Activated T-cell treated with anti-CD3 and anti-CD28 coated beads, Interleukin-2, amount 50 U/mL, for 72 hours (primary cell): ENCODE data around the gene CALML6. TPM values are rescaled to one million over a fixed set of nuclear protein-coding genes. Genes with fewer than 3 reads are reported as not detected.

Experiments
- ATAC-seq, 2 donors: fragments of 150-1000 bp; cut with Tn5 transposase; replicated peaks in 1 of 2; 2 replicates each; pipeline ENCODE4 v1.10.0; 2021; ENCODE audit warnings: moderate library complexity in 2 of 2, mild to moderate bottlenecking in 1 of 2
- DNase-seq, 2 donors: peaks; one replicate each; pipeline ENCODE4 v3.0.0; 2021 to 2022; ENCODE audit warnings: mixed read lengths in 1 of 2
- H3K27ac Mint-ChIP-seq: one replicate; pipeline ENCODE4 v1.8.0; 2022; ENCODE audit warnings: mild to moderate bottlenecking, moderate library complexity, mixed read lengths
- H3K27me3 Mint-ChIP-seq: one replicate; pipeline ENCODE4 v1.8.0; 2022; ENCODE audit warnings: low read depth, mixed read lengths
- H3K36me3 Mint-ChIP-seq, 2 donors: one replicate each; pipeline ENCODE4 v1.8.0; 2022; ENCODE audit warnings: mixed read lengths in 2 of 2, mild to moderate bottlenecking in 1 of 2; ENCODE audit not compliant: insufficient read depth in 2 of 2
- H3K4me1 Mint-ChIP-seq: one replicate; pipeline ENCODE4 v1.8.0; 2022; ENCODE audit warnings: low read depth, mixed read lengths
- H3K4me3 Mint-ChIP-seq, 2 donors: one replicate each; pipeline ENCODE4 v1.8.0; 2022; ENCODE audit warnings: mild to moderate bottlenecking in 2 of 2, mixed read lengths in 2 of 2, moderate library complexity in 2 of 2
- H3K9me3 Mint-ChIP-seq, 2 donors: one replicate each; pipeline ENCODE4 v1.8.0; 2022; ENCODE audit warnings: mixed read lengths in 2 of 2
- total RNA-seq, 2 donors: library from RNA; stranded (reverse); gene quantifications; one replicate each; pipeline ENCODE4 v1.2.3, GENCODE V29; 2022

Gene CALML6
- total RNA-seq, 2 donors from 2014 or later: 1.8 TPM

- Mint-ChIP-seq H3K27me3 (no peaks in the 10 kb centered on the region), H3K36me3 (peaks cover 0 to 5% of the 10 kb centered on the region in 2 donors), H3K4me1 (peaks cover 43% of the 10 kb centered on the region), H3K27ac (no peak overlapping the region), H3K4me3 (no peak overlapping the region), H3K9me3 (no peaks in the 10 kb centered on the region)
- ATAC-seq: no peak
- no peak for DNase-seq
Measured at GRCh38 chr1:1895060-1895418, 20.0 kb upstream of the CALML6 start.

- Mint-ChIP-seq H3K27ac (no peak overlapping the region), H3K4me3 (no peak overlapping the region), H3K27me3 (no peaks in the 10 kb centered on the region), H3K9me3 (no peaks in the 10 kb centered on the region), H3K36me3 (peaks cover 0 to 5% of the 10 kb centered on the region in 2 donors), H3K4me1 (peaks cover 43% of the 10 kb centered on the region)
- DNase-seq (no peak), ATAC-seq (no peak)
Measured at GRCh38 chr1:1895456-1896336, 19.4 kb upstream of the CALML6 start.

- no peak overlapping the region for H3K4me3 Mint-ChIP-seq
- DNase-seq (no peak), ATAC-seq (no peak)
- H3K4me1 Mint-ChIP-seq: peaks cover 32% of the 10 kb centered on the region
- no peaks in the 10 kb centered on the region for H3K9me3 Mint-ChIP-seq
- H3K27ac Mint-ChIP-seq: no peak overlapping the region
- H3K36me3 Mint-ChIP-seq: no peaks in the 10 kb centered on the region
- no peaks in the 10 kb centered on the region for H3K27me3 Mint-ChIP-seq
Measured at GRCh38 chr1:1898246-1898933, 16.7 kb upstream of the CALML6 start.

- Mint-ChIP-seq H3K27me3 (no peaks in the 10 kb centered on the region), H3K36me3 (no peaks in the 10 kb centered on the region), H3K9me3 (no peaks in the 10 kb centered on the region), H3K4me3 (no peak overlapping the region), H3K27ac (no peak overlapping the region), H3K4me1 (peaks cover 27% of the 10 kb centered on the region)
- ATAC-seq (peak; percentile 48 to 52), DNase-seq (peak in 1 of 2 donors; percentile 43)
Measured at GRCh38 chr1:1899266-1899966, 15.6 kb upstream of the CALML6 start.

GRCh38 chr1:1899967-1900327 lies 15.1 kb upstream of the CALML6 start:
- Mint-ChIP-seq H3K27ac (no peak overlapping the region), H3K36me3 (no peaks in the 10 kb centered on the region), H3K4me1 (peaks cover 21% of the 10 kb centered on the region), H3K9me3 (no peaks in the 10 kb centered on the region), H3K27me3 (no peaks in the 10 kb centered on the region), H3K4me3 (no peak overlapping the region)
- DNase-seq (no peak), ATAC-seq (no peak)

GRCh38 chr1:1900883-1901640 lies 14.0 kb upstream of the CALML6 start:
- Mint-ChIP-seq H3K36me3 (no peaks in the 10 kb centered on the region), H3K4me1 (peaks cover 20% of the 10 kb centered on the region), H3K27me3 (no peaks in the 10 kb centered on the region), H3K27ac (no peak overlapping the region), H3K4me3 (no peak overlapping the region), H3K9me3 (no peaks in the 10 kb centered on the region)
- ATAC-seq (no peak), DNase-seq (no peak)

- ATAC-seq: no peak
- no peaks in the 10 kb centered on the region for H3K27me3 Mint-ChIP-seq
- no peaks in the 10 kb centered on the region for H3K36me3 Mint-ChIP-seq
- H3K9me3 Mint-ChIP-seq: no peaks in the 10 kb centered on the region
- H3K4me3 Mint-ChIP-seq: no peak overlapping the region
- no peak for DNase-seq
- H3K27ac Mint-ChIP-seq: no peak overlapping the region
- peaks cover 26% of the 10 kb centered on the region for H3K4me1 Mint-ChIP-seq
Measured at GRCh38 chr1:1901641-1902294, 13.3 kb upstream of the CALML6 start.

GRCh38 chr1:1903224-1903623 lies 11.8 kb upstream of the CALML6 start:
- no peak for DNase-seq
- Mint-ChIP-seq H3K4me3 (no peak overlapping the region), H3K27ac (no peak overlapping the region), H3K4me1 (peaks cover 23% of the 10 kb centered on the region), H3K9me3 (no peaks in the 10 kb centered on the region), H3K36me3 (no peaks in the 10 kb centered on the region), H3K27me3 (no peaks in the 10 kb centered on the region)
- ATAC-seq: no peak

- no peak overlapping the region for H3K27ac Mint-ChIP-seq
- peak; percentile 37 to 42 for ATAC-seq
- peak; percentile 79 to 81 for DNase-seq
- H3K4me1 Mint-ChIP-seq: peaks cover 23% of the 10 kb centered on the region
- H3K27me3 Mint-ChIP-seq: no peaks in the 10 kb centered on the region
- H3K9me3 Mint-ChIP-seq: no peaks in the 10 kb centered on the region
- H3K4me3 Mint-ChIP-seq: peak overlapping the region in 1 of 2 donors; percentile 29
- H3K36me3 Mint-ChIP-seq: no peaks in the 10 kb centered on the region
Measured at GRCh38 chr1:1906185-1907097, 8.6 kb upstream of the CALML6 start.

- ATAC-seq: no peak
- no peak for DNase-seq
- H3K4me3 Mint-ChIP-seq: peak overlapping the region in 1 of 2 donors; percentile 75
- no peak overlapping the region for H3K27ac Mint-ChIP-seq
- no peaks in the 10 kb centered on the region for H3K36me3 Mint-ChIP-seq
- no peaks in the 10 kb centered on the region for H3K27me3 Mint-ChIP-seq
- peaks cover 23% of the 10 kb centered on the region for H3K4me1 Mint-ChIP-seq
- H3K9me3 Mint-ChIP-seq: no peaks in the 10 kb centered on the region
Measured at GRCh38 chr1:1907098-1907736, 7.8 kb upstream of the CALML6 start.

- no peaks in the 10 kb centered on the region for H3K27me3 Mint-ChIP-seq
- peak in 1 of 2 donors; percentile 0 for ATAC-seq
- no peak overlapping the region for H3K27ac Mint-ChIP-seq
- no peak for DNase-seq
- H3K4me1 Mint-ChIP-seq: peaks cover 23% of the 10 kb centered on the region
- no peaks in the 10 kb centered on the region for H3K9me3 Mint-ChIP-seq
- H3K36me3 Mint-ChIP-seq: no peaks in the 10 kb centered on the region
- peak overlapping the region; percentile 75 to 76 for H3K4me3 Mint-ChIP-seq
Measured at GRCh38 chr1:1908506-1908791, 6.6 kb upstream of the CALML6 start.
